ENCODE data around the gene FAM3D.

GRCh38 chr3:58672880-58673279 lies 6.3 kb upstream of the FAM3D start:
- no peak for TF ChIP-seq POLR2A (IDR thresholded peaks at IDR 0.05; ENCODE audit: low read depth, low read length)
- TF ChIP-seq BHLHE40 (IDR thresholded peaks at IDR 0.05; ENCODE audit: borderline replicate concordance in 1 of 2, low read depth in 2 of 2, low read length in 1 of 2), result no peak
- no peak for TF ChIP-seq REST (IDR thresholded peaks at IDR 0.05; ENCODE audit: low read depth, low read length)
- no peak for TF ChIP-seq ZNF384 (IDR thresholded peaks at IDR 0.05; ENCODE audit: borderline replicate concordance, low read depth, low read length)
- no peak for TF ChIP-seq CTCF (IDR thresholded peaks at IDR 0.05 in 2 of 3, conservative IDR thresholded peaks at IDR 0.05 in 1 of 3; ENCODE audit: control insufficient read depth in 2 of 3, extremely low read depth in 1 of 3, insufficient read depth in 1 of 3, low read depth in 3 of 3, low read length in 3 of 3)
- no peak for TF ChIP-seq PBX3 (IDR thresholded peaks at IDR 0.05; ENCODE audit: insufficient replicate concordance, low read depth, low read length)
- TF ChIP-seq USF2 (IDR thresholded peaks at IDR 0.05; ENCODE audit: borderline replicate concordance, low read depth, low read length), result no peak
- no peak for TF ChIP-seq BRCA1 (IDR thresholded peaks at IDR 0.05; ENCODE audit: low read depth, low read length)
- TF ChIP-seq CBFB (IDR thresholded peaks at IDR 0.05; ENCODE audit: low read depth), result no peak
- TF ChIP-seq ELK1 (IDR thresholded peaks at IDR 0.05; ENCODE audit: low read depth, low read length), result no peak
- no peak for TF ChIP-seq CREB1 (IDR thresholded peaks at IDR 0.05; ENCODE audit: low read depth)
